Glomerular endothelial cell (primary cell): ENCODE measurements around the gene TSLP. TPM values are rescaled to one million over a fixed set of nuclear protein-coding genes. Genes with fewer than 3 reads are reported as not detected.

Experiments used
- DNase-seq: peaks from one replicate; pipeline ENCODE4 v3.0.0-alpha.2; 2011; ENCODE audit warnings: low read depth, low spot score; ENCODE audit errors: extremely low read depth
- total RNA-seq: library from RNA; depleted of rRNA; stranded (reverse); fragments of >200 nt; gene quantifications from 2 replicates; pipeline ENCODE4 v1.2.3, GENCODE V29; 2015

TSLP gene
- total RNA-seq, result 0.06 TPM in 1 of 2 replicates, not detected in the other

- DNase-seq, result no peak
These were observed at the start of gene TSLP for GRCh38 chr5:111071413-111071812. Gene TSLP, plus strand, starts transcription at chr5:111071713. Its CDS starts 178 bp downstream, at chr5:111071891.

- DNase-seq, result no peak
These were observed 49.2 kb upstream of the TSLP start for GRCh38 chr5:111022301-111022700.

- no peak for DNase-seq
These were observed 42.6 kb upstream of the TSLP start for GRCh38 chr5:111028865-111029264.

- DNase-seq, result no peak
These were observed 27.6 kb upstream of the TSLP start for GRCh38 chr5:111043712-111044506.

- DNase-seq, result no peak
These were observed 13.4 kb upstream of the TSLP start for GRCh38 chr5:111058064-111058463.

GRCh38 chr5:111060169-111060568 is 11.3 kb upstream of the TSLP start:
- DNase-seq, result no peak

- DNase-seq, result no peak
These were observed 9.9 kb upstream of the TSLP start for GRCh38 chr5:111061618-111062017.

GRCh38 chr5:111063709-111064322 is 7.7 kb upstream of the TSLP start:
- no peak for DNase-seq

- DNase-seq, result peak; percentile 60
These were observed 5.1 kb upstream of the TSLP start for GRCh38 chr5:111066261-111066938.

- no peak for DNase-seq
These were observed 3.3 kb upstream of the TSLP start for GRCh38 chr5:111068213-111068612.

- DNase-seq, result no peak
These were observed 1.7 kb upstream of the TSLP start for GRCh38 chr5:111069839-111070238.

- no peak for DNase-seq
These were observed 1.0 kb upstream of the TSLP start for GRCh38 chr5:111070272-111071134.

GRCh38 chr5:111072949-111073682 is 1.6 kb downstream of the TSLP start:
- DNase-seq, result no peak

GRCh38 chr5:111074244-111074643 is 2.7 kb downstream of the TSLP start:
- no peak for DNase-seq

GRCh38 chr5:111075520-111075919 is 4.0 kb downstream of the TSLP start:
- DNase-seq, result no peak

- DNase-seq, result no peak
These were observed 4.6 kb downstream of the TSLP start for GRCh38 chr5:111076091-111076490.

- no peak for DNase-seq
These were observed 6.2 kb downstream of the TSLP start for GRCh38 chr5:111077678-111078077.

- no peak for DNase-seq
These were observed 8.3 kb downstream of the TSLP start for GRCh38 chr5:111079846-111080245.

- DNase-seq, result no peak
These were observed 11.8 kb downstream of the TSLP start for GRCh38 chr5:111083323-111083722.
